Tibial nerve (tissue), 4 donors: ENCODE data around the gene TCIRG1. TPM values are rescaled to one million over a fixed set of nuclear protein-coding genes. Genes with fewer than 3 reads are reported as not detected.
A peak's percentile ranks its signal among the peaks of the same experiment; 100 is the strongest.

ENCODE experiments used
- DNase-seq, 2 donors: peaks; one replicate each; pipeline ENCODE4 v3.0.0-alpha.2; 2019; ENCODE audit warnings: low spot score in 2 of 2
- H3K27ac ChIP-seq, 4 donors: fragments of 200-600 bp; sonication (generic) in 3 of 4; one replicate each; pipeline ENCODE4 v1.5.1; 2017 to 2019; ENCODE audit warnings: mild to moderate bottlenecking in 1 of 4
- H3K27me3 ChIP-seq, 2 donors: fragments of 200-600 bp; sonication (generic) in 1 of 2; one replicate each; pipeline versions ENCODE4 v1.5.1 to v1.6.0; 2017 to 2019
- H3K36me3 ChIP-seq, 3 donors: fragments of 200-600 bp; sonication (generic); one replicate each; pipeline ENCODE4 v1.5.1; 2018 to 2019
- H3K4me1 ChIP-seq, 4 donors: fragments of 200-600 bp; sonication (generic) in 3 of 4; one replicate each; pipeline ENCODE4 v1.5.1; 2017 to 2019
- H3K4me3 ChIP-seq, 4 donors: fragments of 200-600 bp; sonication (generic) in 3 of 4; one replicate each; pipeline ENCODE4 v1.5.1; 2017 to 2019; ENCODE audit warnings: mild to moderate bottlenecking in 1 of 4, moderate library complexity in 1 of 4
- H3K9me3 ChIP-seq, 4 donors: fragments of 200-600 bp; sonication (generic) in 3 of 4; one replicate each; pipeline ENCODE4 v1.5.1; 2017 to 2019
- EP300 ChIP-seq, 2 donors: sonication (generic); formaldehyde crosslinking; IDR thresholded peaks; one replicate each; pipeline ENCODE4 v1.6.1; 2017; ENCODE audit warnings: antibody characterized with exemption in 2 of 2, mild to moderate bottlenecking in 1 of 2
- POLR2A ChIP-seq, 2 donors: fragments of 450-650 bp; IDR thresholded peaks; one replicate each; pipeline ENCODE4 v1.6.1; 2017; ENCODE audit warnings: antibody characterized with exemption in 2 of 2, mild to moderate bottlenecking in 2 of 2, moderate library complexity in 2 of 2
- WGBS, 2 donors: methylation state at CpG; one replicate each; pipeline ENCODE4 v1.1.5; 2018; 5-methylcytosine and 5-hydroxymethylcytosine counted together
- total RNA-seq, 4 donors: library from RNA; depleted of rRNA; stranded (reverse); fragments of >200 nt; gene quantifications; one replicate each; pipeline ENCODE4 v1.1.0, GENCODE V29; 2016
- TF ChIP-seq, protein P1 (sequence below), 5 experiments: fragments of 200-600 bp in 3 of 5; fragments of 450-650 bp in 2 of 5; sonication (generic) in 3 of 5; IDR thresholded peaks; one replicate each; pipeline ENCODE4 v1.5.1; 2016 to 2019; ENCODE audit warnings: antibody characterized with exemption in 5 of 5, mild to moderate bottlenecking in 3 of 5, moderate library complexity in 2 of 5

TCIRG1 gene
- total RNA-seq, 4 donors from 2014 or later = 142 to 439 (median 183) TPM

DNA sequence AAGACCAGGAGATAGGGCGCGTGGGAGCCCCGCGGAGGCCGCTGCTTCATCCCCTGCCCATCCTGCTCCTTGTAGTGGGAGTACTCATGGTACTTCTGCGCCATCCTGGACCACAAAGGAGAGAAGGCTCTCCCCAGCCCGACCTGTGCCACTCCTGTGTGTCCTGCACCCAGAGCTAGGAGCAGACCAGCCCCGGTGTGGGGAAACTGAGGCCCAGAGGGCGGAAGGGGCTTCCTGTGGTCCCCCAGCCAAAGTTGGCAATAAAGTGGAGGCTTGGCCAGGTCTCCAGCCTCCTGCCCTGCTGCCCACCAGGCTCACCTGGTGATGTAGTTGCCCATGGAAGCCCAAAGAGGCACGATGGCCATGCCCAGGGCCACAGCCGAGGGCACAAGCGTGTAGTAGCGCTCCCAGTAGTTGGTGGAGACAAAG is 39.6 kb upstream of the TCIRG1 start:
- Histone ChIP-seq H3K27ac (no peak overlapping the region), H3K9me3 (no peaks in the 10 kb centered on the region), H3K4me3 (no peak overlapping the region), H3K36me3 (peaks cover 0 to 32% (median 0%) of the 10 kb centered on the region in 3 donors), H3K27me3 (no peaks in the 10 kb centered on the region), H3K4me1 (peaks cover 0 to 19% (median 4%) of the 10 kb centered on the region in 4 donors)
- WGBS, 2 donors = 95 to 98% methylated on average over 10 to 11 of the region's 13 CpGs
- DNase-seq = no peak
- no peak for TF ChIP-seq EP300 (IDR thresholded peaks at IDR 0.05)
- TF ChIP-seq, protein P1, sequence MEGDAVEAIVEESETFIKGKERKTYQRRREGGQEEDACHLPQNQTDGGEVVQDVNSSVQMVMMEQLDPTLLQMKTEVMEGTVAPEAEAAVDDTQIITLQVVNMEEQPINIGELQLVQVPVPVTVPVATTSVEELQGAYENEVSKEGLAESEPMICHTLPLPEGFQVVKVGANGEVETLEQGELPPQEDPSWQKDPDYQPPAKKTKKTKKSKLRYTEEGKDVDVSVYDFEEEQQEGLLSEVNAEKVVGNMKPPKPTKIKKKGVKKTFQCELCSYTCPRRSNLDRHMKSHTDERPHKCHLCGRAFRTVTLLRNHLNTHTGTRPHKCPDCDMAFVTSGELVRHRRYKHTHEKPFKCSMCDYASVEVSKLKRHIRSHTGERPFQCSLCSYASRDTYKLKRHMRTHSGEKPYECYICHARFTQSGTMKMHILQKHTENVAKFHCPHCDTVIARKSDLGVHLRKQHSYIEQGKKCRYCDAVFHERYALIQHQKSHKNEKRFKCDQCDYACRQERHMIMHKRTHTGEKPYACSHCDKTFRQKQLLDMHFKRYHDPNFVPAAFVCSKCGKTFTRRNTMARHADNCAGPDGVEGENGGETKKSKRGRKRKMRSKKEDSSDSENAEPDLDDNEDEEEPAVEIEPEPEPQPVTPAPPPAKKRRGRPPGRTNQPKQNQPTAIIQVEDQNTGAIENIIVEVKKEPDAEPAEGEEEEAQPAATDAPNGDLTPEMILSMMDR (IDR thresholded peaks at IDR 0.05) = no peak
- no peak for TF ChIP-seq POLR2A (IDR thresholded peaks at IDR 0.05)

DNA sequence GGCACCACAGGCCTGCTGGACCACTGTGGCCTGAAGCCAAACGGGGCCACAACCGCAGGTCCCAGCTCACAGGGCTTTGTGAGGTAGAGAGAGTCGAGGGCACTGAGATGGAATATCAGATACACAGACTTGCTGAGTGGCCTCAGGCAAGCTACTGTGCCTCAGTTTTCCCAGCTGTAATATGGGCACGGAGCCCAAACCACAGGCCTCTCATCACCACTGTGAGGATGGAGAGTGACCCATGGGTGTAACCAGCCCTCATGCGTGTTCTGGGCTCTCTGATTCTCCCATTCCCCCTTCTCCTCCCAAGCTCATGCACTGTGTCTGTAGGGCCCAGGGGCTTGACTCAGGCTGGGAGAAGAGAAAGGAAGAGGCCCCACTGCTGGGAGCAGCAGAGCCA is 39.1 kb upstream of the TCIRG1 start:
- DNase-seq = no peak
- Histone ChIP-seq H3K36me3 (peaks cover 0 to 27% (median 0%) of the 10 kb centered on the region in 3 donors), H3K4me1 (peaks cover 0 to 23% (median 8%) of the 10 kb centered on the region in 4 donors), H3K9me3 (no peaks in the 10 kb centered on the region), H3K27ac (no peak overlapping the region), H3K4me3 (no peak overlapping the region), H3K27me3 (no peaks in the 10 kb centered on the region)
- TF ChIP-seq EP300 (IDR thresholded peaks at IDR 0.05) (no peak), POLR2A (IDR thresholded peaks at IDR 0.05) (no peak)
- TF ChIP-seq, protein P1 (IDR thresholded peaks at IDR 0.05) = no peak
- WGBS, 2 donors = 88 to 92% methylated on average over 5 of the region's 5 CpGs

DNA sequence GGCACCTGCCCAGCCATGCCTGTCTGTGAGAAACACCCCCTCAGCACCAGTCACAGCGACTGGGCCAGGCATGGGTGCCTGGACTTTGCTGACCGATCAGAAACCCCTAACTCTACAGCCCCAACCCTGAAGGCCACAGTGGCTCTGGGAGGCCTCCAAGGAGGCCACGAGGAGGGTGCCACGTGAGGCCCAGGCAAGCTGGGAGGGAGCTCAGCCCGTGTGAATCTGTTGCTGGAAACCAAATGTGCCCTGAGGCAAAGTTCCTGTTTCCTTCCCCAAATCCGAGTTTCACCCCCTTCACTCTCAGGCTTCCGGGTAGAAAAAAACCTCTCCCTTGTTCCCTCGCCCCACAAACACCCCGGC is 36.3 kb upstream of the TCIRG1 start:
- H3K36me3 ChIP-seq = peaks cover 0 to 12% (median 0%) of the 10 kb centered on the region in 3 donors
- no peak for TF ChIP-seq POLR2A (IDR thresholded peaks at IDR 0.05)
- TF ChIP-seq EP300 (IDR thresholded peaks at IDR 0.05) = no peak
- TF ChIP-seq, protein P1 (IDR thresholded peaks at IDR 0.05) = no peak
- H3K27ac ChIP-seq = peak overlapping the region in 2 of 4 donors; percentile 50 to 89
- peaks cover 0 to 17% (median 5%) of the 10 kb centered on the region in 4 donors for H3K4me1 ChIP-seq
- H3K9me3 ChIP-seq = no peaks in the 10 kb centered on the region
- peak overlapping the region in 3 of 4 donors; percentile 38 to 85 (median 68) for H3K4me3 ChIP-seq
- no peaks in the 10 kb centered on the region for H3K27me3 ChIP-seq
- 62 to 65% methylated on average over 9 of the region's 9 CpGs for WGBS, 2 donors
- no peak for DNase-seq

DNA sequence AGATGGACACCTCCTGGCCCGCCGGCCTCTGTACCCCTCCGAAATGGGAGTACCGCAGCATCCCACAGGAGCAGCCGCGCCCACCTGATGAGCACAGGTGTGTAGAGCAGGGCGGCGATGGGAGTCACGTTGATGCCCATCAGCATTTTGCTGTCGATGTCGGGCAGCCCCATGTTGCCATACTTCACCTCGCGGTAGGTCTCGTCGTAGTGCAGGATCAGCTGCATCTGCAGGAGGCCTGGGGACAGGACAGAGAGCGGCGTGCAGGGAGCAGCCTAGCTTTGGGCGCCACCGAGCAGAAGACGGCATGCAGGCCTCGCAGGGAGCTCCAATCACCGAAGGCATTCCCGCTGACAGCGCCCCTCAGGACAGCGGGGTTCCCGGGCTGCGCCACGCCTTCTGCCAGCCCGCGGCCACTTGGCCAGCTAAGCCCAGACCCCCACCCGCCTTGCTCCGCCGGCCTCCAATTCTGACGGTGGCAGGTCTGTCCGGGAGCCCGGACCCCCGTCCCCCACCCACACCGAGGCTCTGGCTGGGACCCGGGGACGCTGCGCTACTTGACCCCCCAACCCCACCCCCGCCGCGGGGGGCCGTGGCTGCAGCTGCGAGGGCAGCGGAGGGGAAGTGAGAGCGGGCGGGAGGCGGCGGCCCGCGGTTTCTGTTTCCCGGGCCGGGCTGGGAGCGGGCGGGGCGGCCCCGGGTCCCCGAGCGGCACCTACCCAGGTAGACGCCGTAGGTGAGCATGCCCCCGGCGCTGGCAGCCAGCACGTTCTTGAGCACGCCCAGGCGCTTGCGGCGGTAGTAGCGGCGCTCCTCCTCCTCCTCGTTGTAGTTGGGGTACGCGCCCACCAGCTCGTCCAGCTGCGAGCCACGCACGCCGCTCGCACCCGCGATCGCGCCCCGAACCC is 35.6 kb upstream of the TCIRG1 start:
- Histone ChIP-seq H3K27me3 (no peaks in the 10 kb centered on the region), H3K36me3 (peaks cover 0 to 12% (median 0%) of the 10 kb centered on the region in 3 donors), H3K27ac (peak overlapping the region; percentile 62 to 89 (median 82)), H3K9me3 (no peaks in the 10 kb centered on the region), H3K4me1 (peaks cover 0 to 24% (median 5%) of the 10 kb centered on the region in 4 donors), H3K4me3 (peak overlapping the region; percentile 38 to 89 (median 76))
- no peak for DNase-seq
- no peak for TF ChIP-seq EP300 (IDR thresholded peaks at IDR 0.05)
- TF ChIP-seq, protein P1 (IDR thresholded peaks at IDR 0.05) = no peak
- TF ChIP-seq POLR2A (IDR thresholded peaks at IDR 0.05) = no peak
- WGBS, 2 donors = 23 to 33% methylated on average over 27 to 49 of the region's 86 CpGs
